HL-60 (cell line): Measurements from ENCODE around the gene PITPNC1.

ENCODE experiments used
- DNase-seq, 2 experiments: peaks; one replicate each; pipeline ENCODE4 v3.0.0-alpha.2; 2010 to 2020; ENCODE audit warnings: low read depth in 1 of 2, low spot score in 1 of 2
- H3K27ac ChIP-seq: fragments of 250-450 bp; sonication (Bioruptor Pico); replicated peaks from 2 replicates; pipeline ENCODE4 v1.5.1; 2020; ENCODE audit warnings: mild to moderate bottlenecking, moderate library complexity
- H3K27me3 ChIP-seq: fragments of 250-450 bp; sonication (Bioruptor Pico); 2 replicates; pipeline ENCODE4 v1.5.1; 2021; ENCODE audit warnings: mild to moderate bottlenecking, moderate library complexity; ENCODE audit not compliant: insufficient read depth, poor library complexity, severe bottlenecking
- H3K4me3 ChIP-seq: replicated peaks from 2 replicates; pipeline ENCODE4 v1.5.1; 2011; ENCODE audit warnings: mild to moderate bottlenecking, control low read depth, low read length; ENCODE audit not compliant: insufficient read depth
- GABPA ChIP-seq: IDR thresholded peaks from 2 replicates; pipeline ENCODE4 v1.6.1; 2012; ENCODE audit warnings: low read depth
- POLR2AphosphoS5 ChIP-seq: IDR thresholded peaks from 2 replicates; pipeline ENCODE4 v1.6.1; 2012; ENCODE audit warnings: low read depth
- SPI1 ChIP-seq: IDR thresholded peaks from 2 replicates; pipeline ENCODE4 v1.6.1; 2012; ENCODE audit warnings: low read depth, mild to moderate bottlenecking, borderline replicate concordance
- TF ChIP-seq, protein P1 (sequence below): IDR thresholded peaks from 2 replicates; pipeline ENCODE4 v1.6.1; 2012; ENCODE audit warnings: low read depth; ENCODE audit not compliant: insufficient replicate concordance
- TF ChIP-seq, protein P2 (sequence below): IDR thresholded peaks from one replicate; pipeline ENCODE4 v1.5.1; 2011; ENCODE audit warnings: low read length, control low read depth, inconsistent platforms; ENCODE audit not compliant: insufficient read depth

PITPNC1 gene

DNA sequence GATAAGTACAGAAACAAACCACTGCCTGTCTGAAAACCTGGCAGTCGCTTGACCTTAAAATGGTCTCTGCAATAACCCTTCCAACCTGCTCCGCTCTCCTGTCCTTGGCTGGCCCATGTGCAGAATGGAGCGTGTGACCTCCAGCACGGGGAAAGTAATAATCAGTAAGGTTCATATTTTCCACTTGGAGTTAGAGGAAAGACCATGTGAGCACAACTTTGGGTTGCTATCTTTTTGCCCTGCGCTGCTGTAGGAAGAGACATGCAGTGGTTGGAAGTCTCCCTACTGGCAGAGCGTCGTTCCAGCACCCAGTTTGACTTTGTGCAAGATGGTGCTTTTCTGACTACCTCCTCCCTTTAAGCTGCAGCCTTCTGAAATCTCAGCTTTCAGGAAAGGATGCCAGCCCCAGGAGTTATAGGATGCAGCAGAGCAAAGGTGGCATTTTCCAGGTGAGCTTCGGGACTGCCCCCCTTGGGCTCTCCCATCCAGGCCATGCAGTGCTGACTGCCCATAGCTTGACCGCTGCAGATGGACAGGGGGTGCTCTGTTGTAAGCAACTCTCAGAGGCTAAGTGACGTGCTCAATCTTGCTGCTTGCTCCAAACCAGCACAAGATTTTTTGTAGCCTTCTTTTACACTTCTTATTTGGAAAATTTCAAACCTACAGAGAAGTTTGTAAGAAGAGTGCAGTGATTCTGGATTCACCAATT lies 230.0 kb downstream of the PITPNC1 start:
- Histone ChIP-seq H3K27me3 (no peaks in the 10 kb centered on the region), H3K4me3 (no peak overlapping the region), H3K27ac (no peak overlapping the region)
- TF ChIP-seq, protein P1, sequence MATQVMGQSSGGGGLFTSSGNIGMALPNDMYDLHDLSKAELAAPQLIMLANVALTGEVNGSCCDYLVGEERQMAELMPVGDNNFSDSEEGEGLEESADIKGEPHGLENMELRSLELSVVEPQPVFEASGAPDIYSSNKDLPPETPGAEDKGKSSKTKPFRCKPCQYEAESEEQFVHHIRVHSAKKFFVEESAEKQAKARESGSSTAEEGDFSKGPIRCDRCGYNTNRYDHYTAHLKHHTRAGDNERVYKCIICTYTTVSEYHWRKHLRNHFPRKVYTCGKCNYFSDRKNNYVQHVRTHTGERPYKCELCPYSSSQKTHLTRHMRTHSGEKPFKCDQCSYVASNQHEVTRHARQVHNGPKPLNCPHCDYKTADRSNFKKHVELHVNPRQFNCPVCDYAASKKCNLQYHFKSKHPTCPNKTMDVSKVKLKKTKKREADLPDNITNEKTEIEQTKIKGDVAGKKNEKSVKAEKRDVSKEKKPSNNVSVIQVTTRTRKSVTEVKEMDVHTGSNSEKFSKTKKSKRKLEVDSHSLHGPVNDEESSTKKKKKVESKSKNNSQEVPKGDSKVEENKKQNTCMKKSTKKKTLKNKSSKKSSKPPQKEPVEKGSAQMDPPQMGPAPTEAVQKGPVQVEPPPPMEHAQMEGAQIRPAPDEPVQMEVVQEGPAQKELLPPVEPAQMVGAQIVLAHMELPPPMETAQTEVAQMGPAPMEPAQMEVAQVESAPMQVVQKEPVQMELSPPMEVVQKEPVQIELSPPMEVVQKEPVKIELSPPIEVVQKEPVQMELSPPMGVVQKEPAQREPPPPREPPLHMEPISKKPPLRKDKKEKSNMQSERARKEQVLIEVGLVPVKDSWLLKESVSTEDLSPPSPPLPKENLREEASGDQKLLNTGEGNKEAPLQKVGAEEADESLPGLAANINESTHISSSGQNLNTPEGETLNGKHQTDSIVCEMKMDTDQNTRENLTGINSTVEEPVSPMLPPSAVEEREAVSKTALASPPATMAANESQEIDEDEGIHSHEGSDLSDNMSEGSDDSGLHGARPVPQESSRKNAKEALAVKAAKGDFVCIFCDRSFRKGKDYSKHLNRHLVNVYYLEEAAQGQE, result no peak
- TF ChIP-seq POLR2AphosphoS5, result no peak
- TF ChIP-seq, protein P2, sequence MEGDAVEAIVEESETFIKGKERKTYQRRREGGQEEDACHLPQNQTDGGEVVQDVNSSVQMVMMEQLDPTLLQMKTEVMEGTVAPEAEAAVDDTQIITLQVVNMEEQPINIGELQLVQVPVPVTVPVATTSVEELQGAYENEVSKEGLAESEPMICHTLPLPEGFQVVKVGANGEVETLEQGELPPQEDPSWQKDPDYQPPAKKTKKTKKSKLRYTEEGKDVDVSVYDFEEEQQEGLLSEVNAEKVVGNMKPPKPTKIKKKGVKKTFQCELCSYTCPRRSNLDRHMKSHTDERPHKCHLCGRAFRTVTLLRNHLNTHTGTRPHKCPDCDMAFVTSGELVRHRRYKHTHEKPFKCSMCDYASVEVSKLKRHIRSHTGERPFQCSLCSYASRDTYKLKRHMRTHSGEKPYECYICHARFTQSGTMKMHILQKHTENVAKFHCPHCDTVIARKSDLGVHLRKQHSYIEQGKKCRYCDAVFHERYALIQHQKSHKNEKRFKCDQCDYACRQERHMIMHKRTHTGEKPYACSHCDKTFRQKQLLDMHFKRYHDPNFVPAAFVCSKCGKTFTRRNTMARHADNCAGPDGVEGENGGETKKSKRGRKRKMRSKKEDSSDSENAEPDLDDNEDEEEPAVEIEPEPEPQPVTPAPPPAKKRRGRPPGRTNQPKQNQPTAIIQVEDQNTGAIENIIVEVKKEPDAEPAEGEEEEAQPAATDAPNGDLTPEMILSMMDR, result no peak
- TF ChIP-seq GABPA, result no peak
- DNase-seq, result no peak

DNA sequence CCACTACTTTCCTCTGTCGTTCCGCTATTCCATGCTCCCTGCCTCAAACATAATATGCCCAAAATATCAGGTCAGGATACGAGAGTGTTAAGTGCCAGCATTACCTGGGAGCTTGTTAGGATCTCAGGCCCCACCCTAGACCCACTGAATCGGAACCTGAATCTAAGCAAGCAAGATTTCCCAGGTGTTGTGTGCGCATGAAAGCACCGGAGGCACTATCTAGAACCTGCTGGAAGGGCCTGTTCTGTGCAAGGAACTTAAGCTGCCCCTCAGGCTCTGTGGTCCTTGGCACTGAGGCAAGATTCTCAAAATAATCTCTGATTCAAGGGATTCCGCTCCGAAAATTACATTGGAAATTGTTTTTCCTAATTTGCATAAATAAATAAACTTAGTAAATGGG lies 233.0 kb downstream of the PITPNC1 start:
- Histone ChIP-seq H3K27ac (no peak overlapping the region), H3K27me3 (no peaks in the 10 kb centered on the region), H3K4me3 (no peak overlapping the region)
- TF ChIP-seq GABPA (no peak), SPI1 (no peak)
- DNase-seq, result no peak

DNA sequence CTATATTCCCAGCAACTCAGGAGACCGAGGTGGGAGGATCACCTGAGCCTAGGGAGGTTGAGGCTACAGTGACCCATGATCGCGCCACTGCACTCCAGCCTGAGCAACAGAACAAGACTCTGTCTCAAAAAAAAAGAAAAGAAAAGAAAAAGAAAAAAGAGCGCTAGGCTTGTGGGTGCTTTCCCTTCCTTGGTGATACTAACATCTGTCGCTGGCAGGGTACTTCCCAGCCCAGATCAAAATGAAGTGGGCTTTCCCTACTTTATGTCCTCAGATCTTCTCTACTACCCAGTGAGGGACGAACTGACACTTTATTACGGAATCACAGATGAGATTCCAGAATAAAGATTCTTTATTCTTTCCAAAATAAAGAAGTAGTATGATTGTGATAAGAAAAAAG lies 236.9 kb downstream of the PITPNC1 start:
- no peak for DNase-seq
- no peak overlapping the region for H3K4me3 ChIP-seq
- H3K27me3 ChIP-seq, result no peaks in the 10 kb centered on the region
- TF ChIP-seq GABPA (no peak), POLR2AphosphoS5 (no peak)
- no peak overlapping the region for H3K27ac ChIP-seq

DNA sequence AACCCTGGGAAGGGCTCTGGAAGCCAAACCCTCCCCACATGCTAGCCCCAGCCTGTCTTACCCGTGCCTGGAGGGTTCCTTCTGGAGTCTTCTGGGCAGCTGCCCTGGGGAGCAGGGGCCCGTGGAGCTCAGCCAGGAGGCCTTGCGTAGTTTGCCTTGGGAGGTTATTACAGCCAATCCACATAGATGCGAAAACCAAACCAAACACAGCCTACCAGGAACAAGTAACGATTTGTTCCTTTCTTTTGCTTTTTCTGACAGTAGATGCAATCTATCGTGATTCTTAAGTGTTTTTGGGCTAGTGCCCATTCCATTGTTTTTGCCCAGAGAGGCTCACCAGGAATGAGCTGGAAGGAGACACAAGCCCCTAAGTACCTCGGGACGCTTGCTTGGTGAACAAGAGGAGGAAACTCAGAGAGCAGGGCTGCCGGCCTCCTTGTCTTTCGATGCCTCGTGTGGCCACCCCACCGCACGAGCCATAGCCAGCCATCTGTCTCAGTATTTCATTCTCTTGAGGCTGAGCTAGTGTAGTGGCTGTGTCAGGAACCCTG lies 238.0 kb downstream of the PITPNC1 start:
- Histone ChIP-seq H3K27me3 (no peaks in the 10 kb centered on the region), H3K27ac (no peak overlapping the region), H3K4me3 (no peak overlapping the region)
- no peak for DNase-seq
- TF ChIP-seq, protein P2, result no peak
- no peak for TF ChIP-seq SPI1
- no peak for TF ChIP-seq POLR2AphosphoS5
- no peak for TF ChIP-seq GABPA
- TF ChIP-seq, protein P1, result no peak

DNA sequence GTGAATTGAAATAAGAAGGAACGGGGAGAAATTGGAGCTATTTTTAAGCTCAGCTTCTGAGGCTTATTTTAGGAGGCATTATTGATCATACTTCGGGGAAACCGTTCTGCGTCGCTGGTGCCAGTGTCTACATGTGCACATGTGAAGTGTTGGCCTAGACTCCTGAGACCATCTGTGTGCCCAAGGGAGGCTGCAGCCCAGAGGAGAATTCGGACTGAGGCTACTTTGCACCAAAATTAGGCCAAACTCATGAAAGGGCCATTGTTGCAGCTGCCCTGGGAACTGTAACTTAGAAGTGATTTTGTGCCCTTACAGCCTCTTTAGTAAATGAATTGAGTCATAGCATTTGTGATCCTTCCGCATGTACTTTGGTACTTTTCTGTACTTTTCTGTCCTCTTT lies 238.7 kb downstream of the PITPNC1 start:
- H3K27me3 ChIP-seq, result no peaks in the 10 kb centered on the region
- TF ChIP-seq GABPA, result no peak
- TF ChIP-seq SPI1, result no peak
- TF ChIP-seq, protein P2, result no peak
- no peak for TF ChIP-seq POLR2AphosphoS5
- TF ChIP-seq, protein P1, result no peak
- no peak for DNase-seq

More for the DNA sequence above, 238.7 kb downstream of the PITPNC1 start:
- Histone ChIP-seq H3K27ac (no peak overlapping the region), H3K4me3 (no peak overlapping the region)
